ENCODE measurements around the gene MAST1.

The MAST1 gene

GRCh38 chr19:12918253-12918652 is 79.9 kb downstream of the MAST1 start:
- no peak for DNase-seq
- in situ Hi-C loops (cut with MboI; ENCODE audit: low pct_unique_long_range_greater_than_20kb, low sequenced_read_pairs): no loop called here

GRCh38 chr19:12921047-12921446 is 82.7 kb downstream of the MAST1 start:
- in situ Hi-C loops (cut with MboI; ENCODE audit: low pct_unique_long_range_greater_than_20kb, low sequenced_read_pairs): no loop called here
- no peak for DNase-seq

- in situ Hi-C loops (cut with MboI; ENCODE audit: low pct_unique_long_range_greater_than_20kb, low sequenced_read_pairs): no loop called here
Measured at GRCh38 chr19:12922959-12923358, 84.6 kb downstream of the MAST1 start.

More at GRCh38 chr19:12922959-12923358, 84.6 kb downstream of the MAST1 start:
- no peak for DNase-seq

All from KBM-7 (cell line).